Neural cell (in vitro differentiated cells): ENCODE data around the gene GPRIN3.

ENCODE experiments used
- CTCF ChIP-seq: fragments of 450-650 bp; IDR thresholded peaks from 2 replicates; pipeline ENCODE4 v1.5.1; 2014; ENCODE audit warnings: antibody characterized with exemption, mild to moderate bottlenecking, moderate library complexity; ENCODE audit not compliant: poor library complexity, severe bottlenecking
- EP300 ChIP-seq: fragments of 450-650 bp; conservative IDR thresholded peaks from 2 replicates; pipeline ENCODE4 v1.6.1; 2014; ENCODE audit warnings: antibody characterized with exemption, mild to moderate bottlenecking, moderate library complexity; ENCODE audit not compliant: poor library complexity, severe bottlenecking
- EZH2 ChIP-seq: fragments of 200-600, 300-800 bp; shearing (Covaris generic), sonication (generic); IDR thresholded peaks from 2 replicates; pipeline ENCODE4 v1.6.1; 2014; ENCODE audit warnings: antibody characterized with exemption, low read length, borderline replicate concordance, mild to moderate bottlenecking; ENCODE audit not compliant: insufficient read depth, poor library complexity, severe bottlenecking
- MXI1 ChIP-seq: fragments of 450-650 bp; conservative IDR thresholded peaks from 2 replicates; pipeline ENCODE4 v1.6.1; 2014; ENCODE audit warnings: antibody characterized with exemption, mild to moderate bottlenecking; ENCODE audit not compliant: poor library complexity, severe bottlenecking
- POLR2AphosphoS5 ChIP-seq: IDR thresholded peaks from 2 replicates; pipeline ENCODE4 v1.6.1; 2012
- RAD21 ChIP-seq: fragments of 450-650 bp; conservative IDR thresholded peaks from 2 replicates; pipeline ENCODE4 v1.6.1; 2014; ENCODE audit warnings: antibody characterized with exemption, mild to moderate bottlenecking, moderate library complexity
- SMC3 ChIP-seq: fragments of 450-650 bp; conservative IDR thresholded peaks from 2 replicates; pipeline ENCODE4 v1.6.1; 2014; ENCODE audit warnings: antibody characterized with exemption, mild to moderate bottlenecking, moderate library complexity; ENCODE audit not compliant: poor library complexity
- TAF1 ChIP-seq: IDR thresholded peaks from 2 replicates; pipeline ENCODE4 v1.6.1; 2012; ENCODE audit warnings: low read depth

GRCh38 chr4:89283226-89284009 lies 24.2 kb downstream of the GPRIN3 start:
- TF ChIP-seq CTCF (no peak), SMC3 (no peak), TAF1 (no peak), RAD21 (no peak), EZH2 (no peak), EP300 (no peak), POLR2AphosphoS5 (no peak), MXI1 (no peak)
